OCI-LY7 (cell line): Measurements from ENCODE around the gene SERINC1. TPM values are rescaled to one million over a fixed set of nuclear protein-coding genes. Genes with fewer than 3 reads are reported as not detected.
"Not testable (repeated sequence)": the region's sequence is repeated elsewhere in the genome, so short reads cannot be mapped to it uniquely, and the experiment has no call there.

Experiments used
- BruUV-seq: library from RNA; stranded (reverse); fragments of 400-500 nt; replicated peaks from 2 replicates; lab custom pipeline; 2021; lab: Mats Ljungman, UMichigan
- CTCF ChIA-PET: fragments of 300-600 bp; sonication (Branson Sonifier 250); formaldehyde crosslinking; loops from one replicate; lab custom pipeline; 2022; ENCODE audit warnings: antibody characterized with exemption; ENCODE audit not compliant: unreplicated experiment; lab: Charles Lee
- POLR2A ChIA-PET: fragments of 300-600 bp; sonication (Branson Sonifier 250); formaldehyde crosslinking; loops from one replicate; lab custom pipeline; 2022; ENCODE audit warnings: antibody characterized with exemption; lab: Charles Lee
- DNase-seq: peaks from one replicate; pipeline ENCODE4 v3.0.0-alpha.2; 2015; ENCODE audit warnings: low spot score
- H2AFZ ChIP-seq: fragments of 200-600 bp; sonication (generic), shearing (Covaris generic); 2 replicates; pipeline ENCODE4 v1.6.1; 2014; ENCODE audit warnings: mild to moderate bottlenecking, antibody characterized with exemption, low read length, moderate library complexity
- H3K27ac ChIP-seq: fragments of 200-600 bp; sonication (generic); 2 replicates; pipeline ENCODE4 v1.5.1; 2014; ENCODE audit warnings: mixed run types, low read depth, mild to moderate bottlenecking, moderate library complexity, low read length, inconsistent platforms; ENCODE audit not compliant: poor library complexity, severe bottlenecking
- H3K36me3 ChIP-seq: fragments of 200-600 bp; sonication (generic); 2 replicates; pipeline ENCODE4 v1.6.1; 2014; ENCODE audit warnings: mild to moderate bottlenecking, antibody characterized with exemption, low read length, moderate library complexity, mixed read lengths; ENCODE audit not compliant: insufficient read depth
- H3K4me1 ChIP-seq: fragments of 200-600 bp; sonication (generic); 2 replicates; pipeline ENCODE4 v1.5.1; 2014; ENCODE audit warnings: mild to moderate bottlenecking, low read length; ENCODE audit not compliant: insufficient read depth, poor library complexity, severe bottlenecking
- H3K4me2 ChIP-seq: fragments of 200-600 bp; sonication (generic); 2 replicates; pipeline ENCODE4 v1.6.1; 2014; ENCODE audit warnings: mild to moderate bottlenecking, low read length
- H3K4me3 ChIP-seq: fragments of 200-600 bp; sonication (generic); 2 replicates; pipeline ENCODE4 v1.5.1; 2014; ENCODE audit warnings: mild to moderate bottlenecking, low read depth, low read length; ENCODE audit not compliant: poor library complexity, severe bottlenecking
- H3K79me2 ChIP-seq: fragments of 200-600 bp; sonication (generic); 2 replicates; pipeline ENCODE4 v1.6.1; 2016; ENCODE audit warnings: low read depth, mild to moderate bottlenecking, low read length, moderate library complexity, mixed read lengths; ENCODE audit not compliant: insufficient read depth
- H3K9me2 ChIP-seq: fragments of 200-600 bp; sonication (generic); 2 replicates; pipeline ENCODE4 v1.6.1; 2016; ENCODE audit warnings: mild to moderate bottlenecking, low read length, mixed read lengths; ENCODE audit not compliant: insufficient read depth
- H3K9me3 ChIP-seq: fragments of 200-600 bp; sonication (generic); 2 replicates; pipeline ENCODE4 v1.6.1; 2014; ENCODE audit warnings: mild to moderate bottlenecking, mixed run types, low read length, mixed read lengths
- H4K20me1 ChIP-seq: fragments of 200-600 bp; sonication (generic); 2 replicates; pipeline ENCODE4 v1.6.1; 2014; ENCODE audit warnings: mild to moderate bottlenecking, antibody characterized with exemption, low read length, moderate library complexity, mixed read lengths; ENCODE audit not compliant: insufficient read depth
- CTCF ChIP-seq: fragments of 200-600 bp; sonication (generic); conservative IDR thresholded peaks from 2 replicates; pipeline ENCODE4 v1.5.1; 2014; ENCODE audit warnings: mild to moderate bottlenecking, antibody characterized with exemption, low read length, moderate library complexity, mixed read lengths
- EZH2phosphoT487 ChIP-seq: fragments of 200-600 bp; sonication (generic); IDR thresholded peaks from 2 replicates; pipeline ENCODE4 v1.6.1; 2018; ENCODE audit warnings: low read depth, borderline replicate concordance, mild to moderate bottlenecking, mixed run types, antibody characterized with exemption, low read length, moderate library complexity, mixed read lengths
- intact Hi-C: fragments of 100-400 bp; cut with micrococcal nuclease; formaldehyde crosslinking; loops from one replicate; pipeline ENCODE4 v1.10.0; 2022; ENCODE audit not compliant: unreplicated experiment
- total RNA-seq, 2 experiments: library from RNA; depleted of rRNA in 1 of 2; stranded (reverse); fragments of >200 nt in 1 of 2; shearing (Covaris generic) in 1 of 2; gene quantifications; 2 replicates each; pipeline ENCODE4 v1.2.3, GENCODE V29; 2014 to 2022

SERINC1 gene
- total RNA-seq, 2 experiments from 2014 or later = 12.8 to 26.0 TPM

DNA sequence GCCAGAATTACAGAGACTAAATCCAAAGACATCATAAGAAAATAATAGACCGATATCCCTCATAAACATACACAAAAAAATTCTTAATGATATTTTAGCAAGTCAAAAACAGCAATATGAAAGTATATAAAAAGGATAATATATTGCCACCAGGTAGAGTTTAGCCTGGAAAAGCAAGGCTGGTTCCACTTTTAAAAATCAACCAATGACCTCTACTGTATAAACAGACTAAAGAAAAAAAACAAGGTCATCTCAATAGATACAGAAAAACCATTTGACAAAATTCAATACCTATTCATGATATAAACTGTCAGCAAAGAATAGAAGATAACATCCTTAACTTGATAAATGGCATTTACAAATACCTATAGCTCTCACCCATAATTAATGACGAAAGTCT, 9.7 kb downstream of the SERINC1 start:
- H3K4me2 ChIP-seq = no peak overlapping the region
- H3K79me2 ChIP-seq = peaks cover 87% of the 10 kb centered on the region
- intact Hi-C loops = no loop called here
- POLR2A ChIA-PET = no interaction called here
- no peaks in the 10 kb centered on the region for H3K4me1 ChIP-seq
- CTCF ChIA-PET = no interaction called here
- no peaks in the 10 kb centered on the region for H3K9me2 ChIP-seq
- no peak for TF ChIP-seq CTCF
- no peak for TF ChIP-seq EZH2phosphoT487
- peaks cover 42% of the 10 kb centered on the region for H3K36me3 ChIP-seq
- no peaks in the 10 kb centered on the region for H3K9me3 ChIP-seq
- no TSS peak for BruUV-seq
- no peak overlapping the region for H3K27ac ChIP-seq
- no peak overlapping the region for H2AFZ ChIP-seq
- no peak overlapping the region for H3K4me3 ChIP-seq
- DNase-seq = no peak
- peaks cover 24% of the 10 kb centered on the region; the same call in 1 of the 2 replicates for H4K20me1 ChIP-seq

- BruUV-seq, CTCF ChIA-PET: not testable (repeated sequence)
- H4K20me1 ChIP-seq = peaks cover 24% of the 10 kb centered on the region; the same call in 1 of the 2 replicates
These were observed 11.7 kb downstream of the SERINC1 start for GRCh38 chr6:122459865-122460416.

GRCh38 chr6:122459240-122459639, 12.4 kb downstream of the SERINC1 start:
- CTCF ChIA-PET = no interaction called here

More at GRCh38 chr6:122459865-122460416, 11.7 kb downstream of the SERINC1 start:
- H3K4me2 ChIP-seq, H3K4me1 ChIP-seq, DNase-seq, H3K4me3 ChIP-seq, H3K27ac ChIP-seq, intact Hi-C loops, H3K9me3 ChIP-seq, H2AFZ ChIP-seq, H3K9me2 ChIP-seq: not testable (repeated sequence)
- Histone ChIP-seq H3K79me2 (peaks cover 68% of the 10 kb centered on the region), H3K36me3 (peaks cover 42% of the 10 kb centered on the region; the same call in 1 of the 2 replicates)
- POLR2A ChIA-PET = interaction anchor here (1.5 kb wide), 1 partner anchor 44 kb away, joined by 7 read pairs; no protein-coding TSS in a partner anchor

More at GRCh38 chr6:122459240-122459639, 12.4 kb downstream of the SERINC1 start:
- H3K79me2 ChIP-seq = peaks cover 61% of the 10 kb centered on the region
- H3K4me2 ChIP-seq = no peak overlapping the region
- intact Hi-C loops = no loop called here
- H4K20me1 ChIP-seq = peaks cover 24% of the 10 kb centered on the region; the same call in 1 of the 2 replicates
- H3K9me2 ChIP-seq = no peaks in the 10 kb centered on the region
- peaks cover 44% of the 10 kb centered on the region; the same call in 1 of the 2 replicates for H3K36me3 ChIP-seq
- DNase-seq = no peak
- no peaks in the 10 kb centered on the region for H3K9me3 ChIP-seq
- no peaks in the 10 kb centered on the region for H3K4me1 ChIP-seq
- no peak overlapping the region for H3K27ac ChIP-seq
- no TSS peak for BruUV-seq
- no peak overlapping the region for H2AFZ ChIP-seq
- POLR2A ChIA-PET = interaction anchor here (0.6 to 1.5 kb wide), 2 partner anchors 43 to 177 kb away, joined by 3 to 7 read pairs; no protein-coding TSS in a partner anchor
- H3K4me3 ChIP-seq = no peak overlapping the region
- TF ChIP-seq CTCF (no peak), EZH2phosphoT487 (no peak)
